HG03196 (cell line): ENCODE measurements around the gene HINFP.
"Not testable (repeated sequence)": the region's sequence is repeated elsewhere in the genome, so short reads cannot be mapped to it uniquely, and the experiment has no call there.

Experiments
- ATAC-seq: cut with Tn5 transposase; IDR thresholded peaks from one replicate; pipeline ENCODE4 v1.9.1; 2021; ENCODE audit not compliant: unreplicated experiment

The HINFP gene

DNA sequence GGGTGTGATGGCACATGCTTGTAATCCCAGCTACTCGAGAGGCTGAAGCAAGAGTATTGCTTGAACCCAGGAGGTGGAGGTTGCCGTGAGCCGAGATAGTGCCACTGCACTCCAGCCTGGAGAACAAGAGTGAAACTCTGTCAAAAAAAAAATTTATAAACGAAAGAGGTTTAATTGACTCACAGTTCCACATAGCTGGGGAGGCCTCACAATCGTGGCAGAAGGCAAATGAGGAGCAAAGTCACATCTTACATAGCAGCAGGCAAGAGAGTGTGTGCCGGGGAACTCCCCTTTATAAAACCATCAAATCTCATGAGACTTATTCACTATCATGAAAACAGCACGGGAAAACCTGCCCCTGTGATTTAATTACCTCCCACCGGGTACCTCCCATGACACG, 63.0 kb downstream of the HINFP start:
- ATAC-seq: not testable (repeated sequence)
